Stimulated activated CD8-positive, alpha-beta memory T cell treated with anti-CD3 and anti-CD28 coated beads, Interleukin-7, amount 100 ng/mL, for 48 hours (primary cell): ENCODE measurements around the gene KDM3B.
"Not testable (repeated sequence)": the region's sequence is repeated elsewhere in the genome, so short reads cannot be mapped to it uniquely, and the experiment has no call there.

Experiments
- DNase-seq, 2 donors: peaks; one replicate each; pipeline ENCODE4 v3.0.0-alpha.2; 2020; ENCODE audit warnings: low read depth in 1 of 2; ENCODE audit errors: extremely low read depth in 1 of 2

Gene KDM3B, protein sequence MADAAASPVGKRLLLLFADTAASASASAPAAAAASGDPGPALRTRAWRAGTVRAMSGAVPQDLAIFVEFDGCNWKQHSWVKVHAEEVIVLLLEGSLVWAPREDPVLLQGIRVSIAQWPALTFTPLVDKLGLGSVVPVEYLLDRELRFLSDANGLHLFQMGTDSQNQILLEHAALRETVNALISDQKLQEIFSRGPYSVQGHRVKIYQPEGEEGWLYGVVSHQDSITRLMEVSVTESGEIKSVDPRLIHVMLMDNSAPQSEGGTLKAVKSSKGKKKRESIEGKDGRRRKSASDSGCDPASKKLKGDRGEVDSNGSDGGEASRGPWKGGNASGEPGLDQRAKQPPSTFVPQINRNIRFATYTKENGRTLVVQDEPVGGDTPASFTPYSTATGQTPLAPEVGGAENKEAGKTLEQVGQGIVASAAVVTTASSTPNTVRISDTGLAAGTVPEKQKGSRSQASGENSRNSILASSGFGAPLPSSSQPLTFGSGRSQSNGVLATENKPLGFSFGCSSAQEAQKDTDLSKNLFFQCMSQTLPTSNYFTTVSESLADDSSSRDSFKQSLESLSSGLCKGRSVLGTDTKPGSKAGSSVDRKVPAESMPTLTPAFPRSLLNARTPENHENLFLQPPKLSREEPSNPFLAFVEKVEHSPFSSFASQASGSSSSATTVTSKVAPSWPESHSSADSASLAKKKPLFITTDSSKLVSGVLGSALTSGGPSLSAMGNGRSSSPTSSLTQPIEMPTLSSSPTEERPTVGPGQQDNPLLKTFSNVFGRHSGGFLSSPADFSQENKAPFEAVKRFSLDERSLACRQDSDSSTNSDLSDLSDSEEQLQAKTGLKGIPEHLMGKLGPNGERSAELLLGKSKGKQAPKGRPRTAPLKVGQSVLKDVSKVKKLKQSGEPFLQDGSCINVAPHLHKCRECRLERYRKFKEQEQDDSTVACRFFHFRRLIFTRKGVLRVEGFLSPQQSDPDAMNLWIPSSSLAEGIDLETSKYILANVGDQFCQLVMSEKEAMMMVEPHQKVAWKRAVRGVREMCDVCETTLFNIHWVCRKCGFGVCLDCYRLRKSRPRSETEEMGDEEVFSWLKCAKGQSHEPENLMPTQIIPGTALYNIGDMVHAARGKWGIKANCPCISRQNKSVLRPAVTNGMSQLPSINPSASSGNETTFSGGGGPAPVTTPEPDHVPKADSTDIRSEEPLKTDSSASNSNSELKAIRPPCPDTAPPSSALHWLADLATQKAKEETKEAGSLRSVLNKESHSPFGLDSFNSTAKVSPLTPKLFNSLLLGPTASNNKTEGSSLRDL (N-terminal part only)

DNA sequence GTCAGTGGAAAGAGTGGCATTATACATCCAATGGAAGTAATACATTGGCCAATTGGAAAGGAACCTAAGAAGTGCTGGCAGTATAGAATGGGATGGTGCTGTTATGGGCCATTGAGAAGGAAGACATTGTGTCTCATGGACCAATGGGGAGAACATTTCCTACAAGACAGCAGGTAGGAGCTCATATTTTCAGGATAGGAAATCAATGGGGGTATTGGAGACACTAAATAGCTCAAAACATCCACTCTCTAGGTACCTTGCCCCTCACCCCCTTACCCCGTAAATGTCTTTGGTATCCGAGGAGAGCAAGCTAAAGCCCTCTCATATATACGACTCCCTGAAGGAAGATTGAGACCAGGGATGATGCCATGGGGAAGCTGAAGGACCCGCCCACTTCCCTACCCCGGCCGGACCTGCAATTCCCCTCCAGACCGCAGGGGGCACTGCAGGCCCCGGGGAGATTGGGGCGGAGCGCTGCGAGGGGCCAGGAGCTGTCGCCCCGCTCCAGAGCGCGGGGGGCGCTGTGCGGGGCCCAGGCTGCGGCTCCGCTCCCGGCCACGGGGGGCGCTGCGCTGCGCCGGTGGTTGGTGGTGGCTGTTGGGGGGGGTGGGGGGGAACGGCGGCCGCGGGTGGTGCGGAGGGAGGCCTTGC is at the start of gene KDM3B:
KDM3B (plus strand) TSS at position 615 of the 651 bp plus-strand sequence. CDS start 111 bp downstream, outside the sequence.
- peak; percentile 66 to 88 for DNase-seq

DNA sequence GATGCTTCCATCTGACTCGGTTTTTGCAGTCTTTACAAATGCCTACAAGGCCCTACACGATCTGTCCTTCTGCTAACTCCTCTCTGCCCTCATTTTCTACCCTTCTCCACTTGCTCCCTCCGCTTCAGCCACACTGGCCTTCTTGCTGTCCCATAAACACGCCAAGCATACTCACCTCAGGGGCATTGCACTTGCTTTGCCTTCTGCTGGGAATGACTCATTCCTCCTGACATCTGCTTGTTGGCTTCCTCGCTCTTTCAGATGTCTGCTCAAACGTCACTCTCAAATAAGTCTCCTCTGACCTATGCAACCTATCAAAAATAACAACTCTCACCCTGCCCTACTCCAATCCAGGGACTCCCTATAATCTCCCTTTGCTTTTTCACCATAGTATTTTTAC is 49.1 kb upstream of the KDM3B start:
- DNase-seq: no peak

DNA sequence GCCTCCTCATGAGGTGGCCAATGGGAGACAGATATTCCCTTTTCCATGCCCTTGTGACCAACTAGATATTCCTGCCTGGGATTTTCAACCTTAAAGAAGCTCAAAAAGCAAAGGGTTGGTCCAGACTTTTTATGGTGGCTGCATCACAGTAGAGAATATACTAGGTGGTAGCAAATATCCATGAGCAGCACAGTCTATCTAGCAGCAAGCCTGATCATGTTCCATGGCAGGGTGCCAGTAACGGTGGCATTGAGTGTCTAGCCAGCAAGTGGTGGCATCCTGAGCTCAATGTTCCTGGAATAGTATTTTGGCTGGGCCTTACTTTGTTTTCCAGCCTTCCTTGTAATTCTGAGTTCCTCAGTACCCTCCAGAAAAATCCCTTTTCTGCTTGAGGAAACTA is 46.7 kb upstream of the KDM3B start:
- DNase-seq: no peak

GRCh38 chr5:138315751-138316278 is 36.7 kb upstream of the KDM3B start:
- no peak for DNase-seq

DNA sequence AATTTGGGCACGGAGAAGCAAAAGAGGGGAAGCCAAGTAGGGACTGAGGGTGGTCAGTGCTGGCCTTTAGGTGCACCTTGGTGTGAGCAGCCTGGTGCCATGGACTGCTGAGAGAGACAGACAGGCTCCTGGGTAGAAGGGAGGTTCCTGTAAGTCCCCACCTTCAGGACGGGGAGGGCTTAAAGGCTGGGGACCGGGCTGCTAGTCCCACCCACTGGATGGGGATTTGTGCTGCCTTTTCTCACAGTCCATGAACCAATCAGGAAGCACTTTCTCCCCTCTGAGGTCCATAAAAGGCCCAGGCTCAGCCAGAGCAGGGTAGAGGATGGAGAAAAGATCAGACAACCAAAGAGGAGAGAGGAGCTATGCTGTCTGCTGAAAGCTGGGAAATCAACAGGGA is 36.1 kb upstream of the KDM3B start:
- DNase-seq: no peak

DNA sequence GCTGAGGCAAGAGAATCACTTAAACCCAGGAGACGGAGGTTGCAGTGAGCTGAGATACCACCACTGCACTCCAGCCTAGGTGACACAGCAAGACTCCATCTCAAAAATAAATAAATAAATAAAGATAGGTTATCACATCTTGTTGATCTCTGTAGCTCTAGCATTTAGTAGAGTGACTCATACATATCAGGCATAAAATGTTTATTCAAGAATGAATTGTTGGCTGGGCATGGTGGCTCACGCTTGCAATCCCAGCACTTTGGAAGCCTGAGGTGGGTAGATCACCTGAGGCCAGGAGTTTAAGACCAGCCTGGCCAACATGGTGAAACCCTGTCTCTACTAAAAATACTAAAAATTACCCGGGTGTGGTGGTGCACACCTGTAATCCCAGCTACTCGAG is 34.3 kb upstream of the KDM3B start:
- DNase-seq: not testable (repeated sequence)

GRCh38 chr5:138330813-138331448 is 21.6 kb upstream of the KDM3B start:
- DNase-seq: no peak

DNA sequence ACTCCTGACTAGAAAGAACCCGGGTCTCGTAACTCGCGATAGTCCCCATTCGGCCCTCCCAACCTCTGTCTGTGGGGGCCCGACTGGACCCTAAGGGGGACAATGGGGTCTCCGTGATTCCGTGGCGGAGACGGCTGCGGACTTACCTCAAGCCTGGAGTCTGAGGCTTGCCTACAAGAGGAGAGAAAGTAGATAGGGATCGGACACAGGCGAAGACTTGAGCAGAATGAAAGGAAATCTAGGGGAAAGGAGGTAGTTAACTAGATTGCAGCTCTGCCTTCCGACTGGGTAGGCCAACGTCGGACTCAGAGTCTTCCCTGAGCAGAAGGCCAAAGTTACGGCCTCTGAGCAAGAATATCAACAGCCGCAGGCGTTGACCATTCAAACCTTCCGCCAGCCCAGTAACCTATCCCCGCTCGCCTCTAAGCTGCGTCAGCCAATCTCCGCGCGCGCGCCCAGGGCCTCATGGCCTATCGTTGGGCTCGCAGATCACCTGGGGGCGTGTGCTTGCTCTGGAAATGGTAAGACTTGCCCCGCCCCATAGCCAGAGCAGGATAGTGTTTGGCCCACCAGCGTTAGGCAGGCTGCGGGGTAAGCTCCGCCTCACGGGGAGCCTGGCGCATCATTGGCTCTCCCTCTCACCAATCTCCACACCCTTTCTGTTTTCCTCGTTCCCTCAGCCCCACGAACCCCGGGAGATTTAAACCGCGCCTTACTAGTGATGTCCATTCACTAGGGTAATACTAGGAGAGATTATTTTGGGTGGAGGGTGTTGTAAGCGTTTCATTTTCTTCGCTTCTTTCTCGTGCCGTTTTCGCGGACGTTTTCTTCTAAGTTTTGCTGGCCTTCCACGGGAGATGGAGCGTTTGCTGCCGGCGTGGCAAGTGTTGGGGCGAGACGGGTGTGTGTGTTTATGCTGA is 20.8 kb upstream of the KDM3B start, which contains the start of gene CDC25C:
CDC25C (minus strand) TSS at position 356 of the 920 bp plus-strand sequence. CDS start 624 bp downstream, outside the sequence.
- DNase-seq: peak; percentile 92 to 98

DNA sequence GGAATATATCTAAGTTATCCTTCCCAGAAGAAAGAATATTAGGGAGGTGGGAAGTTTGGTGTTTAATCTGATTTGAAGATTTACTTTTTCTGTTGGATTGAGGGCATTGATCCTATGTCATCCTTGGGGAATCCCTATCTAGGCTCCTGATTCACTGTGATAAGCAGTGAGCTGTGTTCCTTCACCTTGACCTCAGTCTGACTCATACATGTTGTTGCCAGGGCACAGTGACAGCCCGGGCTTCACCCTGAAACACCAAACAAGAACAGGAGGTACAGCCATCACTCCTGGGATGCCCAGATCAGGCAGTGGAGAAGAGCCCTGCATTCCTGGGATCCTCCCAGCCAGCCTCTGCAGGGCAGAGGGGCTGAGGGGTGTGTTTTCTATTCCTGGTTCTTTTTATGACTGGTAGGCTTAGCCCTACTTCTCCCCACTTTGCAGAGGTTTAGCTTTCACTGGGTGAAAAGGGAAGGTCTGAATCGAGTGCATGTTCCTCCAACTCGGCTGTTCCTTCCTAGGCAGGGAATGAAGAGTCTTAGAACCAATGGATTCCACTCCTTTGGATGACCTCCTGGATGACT is 17.5 kb upstream of the KDM3B start:
- DNase-seq: no peak

GRCh38 chr5:138336952-138337684 is 15.4 kb upstream of the KDM3B start:
- no peak for DNase-seq

GRCh38 chr5:138337685-138338410 is 14.6 kb upstream of the KDM3B start, which contains the start of gene FAM53C:
TSS of gene FAM53C (plus strand) at chr5:138338266. CDS start at chr5:138341336, 3,070 bp downstream.
- peak; percentile 80 to 84 for DNase-seq

- no peak for DNase-seq
Measured at GRCh38 chr5:138338411-138339090, 13.9 kb upstream of the KDM3B start.

DNA sequence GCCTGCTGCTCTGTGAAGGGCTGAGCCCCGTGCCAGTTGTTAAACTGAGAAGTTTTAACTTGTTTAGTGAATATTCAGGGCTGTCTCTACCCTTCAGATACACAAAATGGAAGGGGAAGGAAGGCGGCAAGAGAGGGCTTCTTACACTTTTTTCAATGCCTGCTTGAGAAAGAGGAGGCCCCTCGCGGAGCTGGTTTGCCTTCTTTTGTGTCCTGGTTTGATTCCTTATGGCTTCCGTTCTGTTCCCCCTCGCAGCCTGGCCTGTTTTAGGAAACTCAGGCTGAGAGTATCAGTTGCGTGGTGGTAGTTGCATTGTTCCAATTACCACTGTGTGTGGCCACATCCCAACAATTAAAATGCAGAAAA is 13.4 kb upstream of the KDM3B start:
- DNase-seq: no peak

GRCh38 chr5:138339464-138339863 is 13.0 kb upstream of the KDM3B start:
- no peak for DNase-seq

DNA sequence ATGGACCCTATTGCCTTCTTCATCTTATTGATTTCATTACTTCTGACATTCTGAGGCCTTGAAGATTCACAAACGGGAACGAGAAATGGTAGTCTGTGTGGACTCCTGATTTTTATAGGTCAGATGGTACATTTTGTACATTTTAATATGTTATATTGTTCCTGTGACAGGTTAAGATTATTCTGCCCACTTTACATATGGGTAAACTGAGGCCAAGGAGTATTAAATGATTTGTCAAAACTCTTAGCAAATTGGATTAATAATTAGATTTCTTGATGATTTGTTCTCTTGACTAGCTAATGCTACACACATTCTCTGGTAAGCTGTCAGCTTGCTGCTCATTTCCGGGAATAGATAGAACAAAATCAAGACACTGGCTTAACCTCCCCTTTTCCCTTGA is 12.5 kb upstream of the KDM3B start:
- DNase-seq: no peak
